H1 (cell line): ENCODE measurements around the gene CPLX1. TPM values are rescaled to one million over a fixed set of nuclear protein-coding genes. Genes with fewer than 3 reads are reported as not detected.

Experiments
- BACH1 ChIP-seq: IDR thresholded peaks from 2 replicates; pipeline ENCODE4 v1.6.1; 2012; ENCODE audit warnings: low read length, improper control_type of control experiment
- CBX5 ChIP-seq: fragments of 300-800, 300-1000 bp; sonication (generic); IDR thresholded peaks from 2 replicates; pipeline ENCODE4 v1.7.1; 2016; ENCODE audit warnings: antibody characterized with exemption, low read length, low read depth
- CEBPB ChIP-seq: IDR thresholded peaks from 2 replicates; pipeline ENCODE4 v1.6.1; 2012; ENCODE audit warnings: low read depth, low read length
- CHD1 ChIP-seq: IDR thresholded peaks from 2 replicates; pipeline ENCODE4 v1.6.1; 2012; ENCODE audit warnings: low read depth, low read length, improper control_type of control experiment
- CHD2 ChIP-seq: IDR thresholded peaks from 2 replicates; pipeline ENCODE4 v1.6.1; 2012; ENCODE audit warnings: low read length, improper control_type of control experiment
- CREB1 ChIP-seq: IDR thresholded peaks from 2 replicates; pipeline ENCODE4 v1.6.1; 2012; ENCODE audit warnings: inconsistent platforms
- EZH2 ChIP-seq: fragments of 200-600 bp; sonication (generic); IDR thresholded peaks from 2 replicates; pipeline ENCODE4 v1.7.1; 2012; ENCODE audit warnings: low read depth, mild to moderate bottlenecking, moderate library complexity, low read length, inconsistent platforms; ENCODE audit not compliant: severe bottlenecking
- FOSL1 ChIP-seq: IDR thresholded peaks from 2 replicates; pipeline ENCODE4 v1.6.1; 2011; ENCODE audit warnings: mild to moderate bottlenecking, low read depth, low read length, moderate library complexity; ENCODE audit not compliant: insufficient read depth
- GABPA ChIP-seq: IDR thresholded peaks from 2 replicates; pipeline ENCODE4 v1.6.1; 2011; ENCODE audit warnings: mild to moderate bottlenecking, low read length, moderate library complexity, borderline replicate concordance; ENCODE audit not compliant: insufficient read depth
- GTF2F1 ChIP-seq: IDR thresholded peaks from 2 replicates; pipeline ENCODE4 v1.6.1; 2012; ENCODE audit warnings: low read depth, low read length, improper control_type of control experiment, borderline replicate concordance
- HDAC6 ChIP-seq: IDR thresholded peaks from one replicate; pipeline ENCODE4 v1.7.1; 2012; ENCODE audit warnings: low read depth, mild to moderate bottlenecking, inconsistent platforms, low read length, moderate library complexity
- KDM5A ChIP-seq: fragments of 200-600 bp; IDR thresholded peaks from 2 replicates; pipeline ENCODE4 v1.7.1; 2012; ENCODE audit warnings: mild to moderate bottlenecking, low read length, inconsistent platforms, mixed read lengths
- RFX5 ChIP-seq: IDR thresholded peaks from 2 replicates; pipeline ENCODE4 v1.6.1; 2011; ENCODE audit warnings: low read depth, low read length, improper control_type of control experiment, borderline replicate concordance
- RXRA ChIP-seq: IDR thresholded peaks from 2 replicates; pipeline ENCODE4 v1.6.1; 2011; ENCODE audit warnings: low read depth, mild to moderate bottlenecking, low read length, moderate library complexity; ENCODE audit not compliant: insufficient read depth
- SIRT6 ChIP-seq: IDR thresholded peaks from one replicate; pipeline ENCODE4 v1.7.1; 2012; ENCODE audit warnings: low read length, inconsistent platforms
- SIX5 ChIP-seq: IDR thresholded peaks from 2 replicates; pipeline ENCODE4 v1.6.1; 2011; ENCODE audit warnings: mild to moderate bottlenecking, low read depth, low read length
- SP2 ChIP-seq: IDR thresholded peaks from 2 replicates; pipeline ENCODE4 v1.6.1; 2012; ENCODE audit warnings: mild to moderate bottlenecking, low read length, inconsistent platforms
- SRF ChIP-seq: IDR thresholded peaks from 2 replicates; pipeline ENCODE4 v1.6.1; 2011; ENCODE audit warnings: mild to moderate bottlenecking, low read depth, low read length, moderate library complexity
- SUZ12 ChIP-seq: fragments of 200-600 bp; sonication (generic); IDR thresholded peaks from 2 replicates; pipeline ENCODE4 v1.6.1; 2012; ENCODE audit warnings: mild to moderate bottlenecking, inconsistent platforms, low read length, moderate library complexity, mixed read lengths
- TAF1 ChIP-seq: IDR thresholded peaks from 2 replicates; pipeline ENCODE4 v1.6.1; 2011; ENCODE audit warnings: mild to moderate bottlenecking, low read depth, low read length
- TAF7 ChIP-seq: optimal IDR thresholded peaks from 2 replicates; pipeline ENCODE3; 2011; ENCODE audit warnings: low read depth, mild to moderate bottlenecking, inconsistent platforms, low read length, moderate library complexity, borderline replicate concordance
- TCF12 ChIP-seq: IDR thresholded peaks from 2 replicates; pipeline ENCODE4 v1.6.1; 2011; ENCODE audit warnings: low read depth, mild to moderate bottlenecking, low read length
- YY1 ChIP-seq: IDR thresholded peaks from 2 replicates; pipeline ENCODE4 v1.6.1; 2011; ENCODE audit warnings: low read depth, mild to moderate bottlenecking, low read length
- polyA plus RNA-seq, 7 experiments: library from polyadenylated mRNA; depleted of rRNA in 3 of 7; stranded (reverse) in 5 of 7; unstranded in 2 of 7; fragments of >200 nt in 5 of 7; fragments of 200-250 nt in 2 of 7; gene quantifications; 1 replicate in 5 of 7; 2 replicates in 1 of 7; 4 replicates in 1 of 7; pipeline versions ENCODE4 v1.2.1 to v1.2.3, GENCODE V29; 2011 to 2013; ENCODE audit warnings: missing spikeins in 2 of 7, mixed read lengths in 2 of 7
- total RNA-seq: library from RNA; stranded (reverse); fragmentation: NEBNext Ultra II Directional; extraction: Animal tissue kit (Norgen Biotek cat#: 25700); gene quantifications from 2 replicates; pipeline ENCODE4 v1.2.1, GENCODE V29; 2021
- TF ChIP-seq, protein P1 (sequence below), 3 experiments: IDR thresholded peaks; 1 replicate in 2 of 3; 2 replicates in 1 of 3; pipeline versions ENCODE4 v1.5.1 to v1.6.1; 2011; ENCODE audit warnings: low read length in 3 of 3, mild to moderate bottlenecking in 3 of 3, inconsistent platforms in 2 of 3, low read depth in 1 of 3, moderate library complexity in 1 of 3; ENCODE audit not compliant: insufficient read depth in 1 of 3; ENCODE audit errors: control extremely low read depth in 1 of 3

CPLX1 gene
- total and polyA plus RNA-seq, 2 of the 8 experiments (the other 6 are each of a cell fraction or from before 2014, with no cell fraction given): 0.32 to 0.56 TPM

DNA sequence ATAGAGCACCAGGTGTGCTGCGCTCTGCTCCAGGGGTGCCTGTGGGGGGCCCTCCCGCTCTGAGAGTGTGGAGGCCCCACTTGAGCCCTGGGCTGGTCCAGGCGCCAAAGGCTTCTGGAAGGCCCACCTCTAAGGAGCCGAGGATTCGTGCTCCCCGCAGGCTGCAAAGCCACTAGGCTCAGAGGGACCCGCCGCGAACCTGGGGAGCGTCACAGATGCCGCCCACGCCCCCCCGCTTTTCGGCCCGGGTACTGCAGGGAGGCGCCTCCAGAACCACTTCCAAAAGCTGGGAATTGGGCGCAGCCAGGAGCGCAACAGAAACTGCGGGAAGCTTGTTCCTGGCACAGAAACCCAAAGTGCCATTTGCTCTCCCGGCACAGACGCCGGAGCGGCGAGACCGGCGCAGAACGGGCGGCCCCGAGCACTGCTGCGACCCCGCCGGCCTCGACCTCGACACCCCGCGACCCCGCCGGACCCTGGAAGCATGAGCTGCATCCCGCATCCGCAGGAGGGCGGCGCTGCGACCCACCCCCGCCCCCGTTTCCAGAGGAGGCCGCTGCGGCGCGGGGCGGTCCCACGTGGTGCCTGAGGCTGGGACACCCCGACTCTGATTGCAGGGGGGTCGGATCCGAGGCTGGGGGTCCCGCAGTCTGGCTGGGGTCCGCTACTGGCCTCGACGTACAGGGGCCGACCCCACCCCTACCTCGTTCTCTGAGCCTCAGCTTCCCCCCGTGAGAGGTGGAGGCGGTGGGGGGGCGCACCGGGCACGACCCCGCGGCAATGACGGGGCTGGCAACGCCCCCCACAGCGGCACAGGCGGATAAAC is 30.8 kb downstream of the CPLX1 start (continued):
- no peak for TF ChIP-seq SIRT6
- TF ChIP-seq CEBPB: no peak
- TF ChIP-seq, protein P1, sequence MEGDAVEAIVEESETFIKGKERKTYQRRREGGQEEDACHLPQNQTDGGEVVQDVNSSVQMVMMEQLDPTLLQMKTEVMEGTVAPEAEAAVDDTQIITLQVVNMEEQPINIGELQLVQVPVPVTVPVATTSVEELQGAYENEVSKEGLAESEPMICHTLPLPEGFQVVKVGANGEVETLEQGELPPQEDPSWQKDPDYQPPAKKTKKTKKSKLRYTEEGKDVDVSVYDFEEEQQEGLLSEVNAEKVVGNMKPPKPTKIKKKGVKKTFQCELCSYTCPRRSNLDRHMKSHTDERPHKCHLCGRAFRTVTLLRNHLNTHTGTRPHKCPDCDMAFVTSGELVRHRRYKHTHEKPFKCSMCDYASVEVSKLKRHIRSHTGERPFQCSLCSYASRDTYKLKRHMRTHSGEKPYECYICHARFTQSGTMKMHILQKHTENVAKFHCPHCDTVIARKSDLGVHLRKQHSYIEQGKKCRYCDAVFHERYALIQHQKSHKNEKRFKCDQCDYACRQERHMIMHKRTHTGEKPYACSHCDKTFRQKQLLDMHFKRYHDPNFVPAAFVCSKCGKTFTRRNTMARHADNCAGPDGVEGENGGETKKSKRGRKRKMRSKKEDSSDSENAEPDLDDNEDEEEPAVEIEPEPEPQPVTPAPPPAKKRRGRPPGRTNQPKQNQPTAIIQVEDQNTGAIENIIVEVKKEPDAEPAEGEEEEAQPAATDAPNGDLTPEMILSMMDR (IDR thresholded peaks at IDR 0.05; ENCODE audit: control extremely low read depth in 1 of 3, insufficient read depth in 1 of 3, low read depth in 1 of 3, low read length in 3 of 3): no peak
- TF ChIP-seq EZH2: peak; percentile 77
- TF ChIP-seq SP2: no peak
- TF ChIP-seq CHD1: no peak
- no peak for TF ChIP-seq RFX5
- no peak for TF ChIP-seq GABPA
- no peak for TF ChIP-seq YY1
- TF ChIP-seq BACH1: no peak
- no peak for TF ChIP-seq TAF7
- no peak for TF ChIP-seq GTF2F1
- peak; percentile 66 for TF ChIP-seq SUZ12
- TF ChIP-seq TAF1: no peak
- TF ChIP-seq FOSL1: no peak
- no peak for TF ChIP-seq KDM5A
- no peak for TF ChIP-seq CREB1
- no peak for TF ChIP-seq SRF
- TF ChIP-seq HDAC6: no peak
- no peak for TF ChIP-seq CBX5
- TF ChIP-seq RXRA: no peak
- no peak for TF ChIP-seq TCF12
- TF ChIP-seq SIX5: no peak
- TF ChIP-seq CHD2: no peak
